Activated CD8-positive, alpha-beta memory T cell treated with anti-CD3 and anti-CD28 coated beads, Interleukin-2, amount 50 U/mL, for 4 hours (primary cell): ENCODE data around the gene BRSK2.
"Not testable (repeated sequence)": the region's sequence is repeated elsewhere in the genome, so short reads cannot be mapped to it uniquely, and the experiment has no call there.

ENCODE experiments used
- DNase-seq: peaks from one replicate; pipeline ENCODE4 v3.0.0-alpha.2; 2020

The BRSK2 gene

GRCh38 chr11:1354125-1354938 is 35.4 kb upstream of the BRSK2 start:
- no peak for DNase-seq

GRCh38 chr11:1356007-1356435 is 33.7 kb upstream of the BRSK2 start:
- DNase-seq = no peak

- no peak for DNase-seq
These were observed 33.2 kb upstream of the BRSK2 start for GRCh38 chr11:1356478-1356960.

- no peak for DNase-seq
These were observed 31.4 kb upstream of the BRSK2 start for GRCh38 chr11:1358286-1358685.

GRCh38 chr11:1358931-1359330 is 30.8 kb upstream of the BRSK2 start:
- DNase-seq = not testable (repeated sequence)

- no peak for DNase-seq
These were observed 30.2 kb upstream of the BRSK2 start for GRCh38 chr11:1359556-1359955.

GRCh38 chr11:1360181-1360834 is 29.4 kb upstream of the BRSK2 start:
- DNase-seq = no peak

GRCh38 chr11:1360835-1361357 is 28.8 kb upstream of the BRSK2 start:
- no peak for DNase-seq

- no peak for DNase-seq
These were observed 27.9 kb upstream of the BRSK2 start for GRCh38 chr11:1361882-1362281.

GRCh38 chr11:1367721-1368120 is 22.0 kb upstream of the BRSK2 start:
- no peak for DNase-seq

- DNase-seq = no peak
These were observed 21.5 kb upstream of the BRSK2 start for GRCh38 chr11:1368216-1368615.

- DNase-seq = no peak
These were observed 20.8 kb upstream of the BRSK2 start for GRCh38 chr11:1368966-1369365.

GRCh38 chr11:1369371-1370005 is 20.2 kb upstream of the BRSK2 start:
- DNase-seq = no peak

GRCh38 chr11:1370186-1371025 is 19.3 kb upstream of the BRSK2 start:
- DNase-seq = no peak

GRCh38 chr11:1371026-1371325 is 18.8 kb upstream of the BRSK2 start:
- no peak for DNase-seq

GRCh38 chr11:1371377-1371776 is 18.4 kb upstream of the BRSK2 start:
- DNase-seq = no peak

GRCh38 chr11:1371836-1372465 is 17.8 kb upstream of the BRSK2 start:
- DNase-seq = no peak

- DNase-seq = no peak
These were observed 17.1 kb upstream of the BRSK2 start for GRCh38 chr11:1372660-1373059.

- no peak for DNase-seq
These were observed 16.1 kb upstream of the BRSK2 start for GRCh38 chr11:1373536-1374214.

GRCh38 chr11:1375161-1375954 is 14.4 kb upstream of the BRSK2 start:
- no peak for DNase-seq

- no peak for DNase-seq
These were observed 13.8 kb upstream of the BRSK2 start for GRCh38 chr11:1375955-1376258.
